SIG-M5 (cell line): ENCODE measurements around the gene SGCA.

Source experiments
- DNase-seq: peaks from one replicate; lab custom pipeline; 2025; lab: John Stamatoyannopoulos, UW

The SGCA gene

DNA sequence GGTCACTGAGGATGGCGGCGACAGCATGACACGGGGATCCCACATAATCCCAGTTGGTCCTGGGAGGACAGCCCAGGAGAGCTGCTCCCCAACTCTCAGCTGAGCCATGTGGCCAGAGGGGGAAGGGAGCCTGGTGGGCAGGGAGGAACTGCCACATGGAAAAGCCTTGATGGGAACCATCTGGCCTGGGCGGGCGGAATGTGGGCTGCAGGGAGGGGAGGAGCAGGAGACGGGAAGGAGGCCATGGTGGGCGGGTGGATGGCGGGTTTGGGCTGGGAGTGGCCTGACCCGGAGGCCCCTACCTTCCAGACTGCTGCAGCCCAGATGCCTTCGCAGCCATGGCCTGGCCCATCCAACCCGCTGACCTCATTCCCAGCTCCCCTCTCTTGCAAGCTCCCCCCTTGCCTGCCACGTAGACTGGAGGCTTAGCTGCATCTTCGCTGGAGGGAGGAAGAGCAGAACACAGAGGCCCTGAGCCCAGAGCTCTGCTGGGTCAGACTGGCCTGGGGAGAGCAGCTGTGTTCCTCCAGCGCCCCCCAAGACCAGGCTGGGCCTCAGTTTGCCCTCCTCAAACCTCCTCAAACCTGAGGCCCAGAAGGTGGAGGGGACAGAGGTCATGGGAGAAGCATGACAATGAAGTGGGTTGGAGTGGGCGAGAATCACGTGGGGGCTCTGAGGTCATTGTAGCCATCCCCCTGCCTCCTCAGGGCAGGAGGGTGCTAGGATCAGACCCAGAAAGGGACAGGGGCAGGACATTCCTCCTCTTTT, 43.9 kb downstream of the SGCA start:
- DNase-seq, result no peak

DNA sequence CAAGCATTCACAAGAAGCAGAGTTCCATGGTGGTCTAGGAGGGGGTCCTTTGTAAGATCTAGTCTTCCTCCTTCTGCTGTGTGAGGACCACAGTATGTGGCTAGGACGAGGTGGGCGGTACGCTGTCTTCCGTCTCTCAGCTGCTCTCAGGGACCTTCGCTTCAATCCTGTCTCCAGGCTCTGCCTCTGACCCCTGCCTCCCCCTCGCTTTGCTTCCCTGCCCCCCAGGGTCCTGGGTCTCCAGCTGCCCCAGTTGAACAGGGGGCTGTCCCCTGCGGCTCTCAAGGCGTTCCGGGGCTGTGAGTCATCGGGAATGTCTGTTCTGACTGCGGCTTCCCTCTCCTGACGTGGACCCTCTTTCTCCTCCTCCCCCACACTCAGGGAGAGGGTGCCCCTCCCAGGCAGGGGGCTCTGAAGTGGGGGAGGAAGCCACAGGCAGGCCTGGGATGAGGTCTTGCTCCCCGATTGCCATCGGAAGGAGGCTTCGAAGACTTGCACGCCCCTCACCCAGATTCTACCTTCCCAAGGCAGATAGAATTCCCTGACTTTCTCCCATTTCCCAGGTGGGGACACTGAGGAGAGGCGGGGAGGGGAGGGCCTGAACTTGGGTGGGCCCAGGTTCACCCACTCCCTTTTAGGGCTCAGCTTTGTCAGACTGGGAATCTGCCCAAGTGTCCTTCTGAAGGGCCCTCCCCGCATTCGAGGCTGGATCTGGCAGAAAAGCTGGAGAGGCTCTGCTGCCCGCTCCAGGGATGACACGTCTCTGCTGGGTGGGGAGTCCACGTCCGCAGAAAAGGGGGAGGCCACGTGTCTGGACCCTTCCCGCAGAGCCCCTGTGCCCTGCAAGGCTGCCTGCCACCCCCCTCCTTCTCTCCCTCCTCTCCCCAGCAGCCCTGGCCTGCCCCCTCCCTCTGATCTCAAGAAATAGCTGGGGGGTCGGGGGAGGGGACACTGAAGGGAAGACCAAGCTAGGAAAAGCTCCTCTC, 44.7 kb downstream of the SGCA start:
- DNase-seq, result no peak

DNA sequence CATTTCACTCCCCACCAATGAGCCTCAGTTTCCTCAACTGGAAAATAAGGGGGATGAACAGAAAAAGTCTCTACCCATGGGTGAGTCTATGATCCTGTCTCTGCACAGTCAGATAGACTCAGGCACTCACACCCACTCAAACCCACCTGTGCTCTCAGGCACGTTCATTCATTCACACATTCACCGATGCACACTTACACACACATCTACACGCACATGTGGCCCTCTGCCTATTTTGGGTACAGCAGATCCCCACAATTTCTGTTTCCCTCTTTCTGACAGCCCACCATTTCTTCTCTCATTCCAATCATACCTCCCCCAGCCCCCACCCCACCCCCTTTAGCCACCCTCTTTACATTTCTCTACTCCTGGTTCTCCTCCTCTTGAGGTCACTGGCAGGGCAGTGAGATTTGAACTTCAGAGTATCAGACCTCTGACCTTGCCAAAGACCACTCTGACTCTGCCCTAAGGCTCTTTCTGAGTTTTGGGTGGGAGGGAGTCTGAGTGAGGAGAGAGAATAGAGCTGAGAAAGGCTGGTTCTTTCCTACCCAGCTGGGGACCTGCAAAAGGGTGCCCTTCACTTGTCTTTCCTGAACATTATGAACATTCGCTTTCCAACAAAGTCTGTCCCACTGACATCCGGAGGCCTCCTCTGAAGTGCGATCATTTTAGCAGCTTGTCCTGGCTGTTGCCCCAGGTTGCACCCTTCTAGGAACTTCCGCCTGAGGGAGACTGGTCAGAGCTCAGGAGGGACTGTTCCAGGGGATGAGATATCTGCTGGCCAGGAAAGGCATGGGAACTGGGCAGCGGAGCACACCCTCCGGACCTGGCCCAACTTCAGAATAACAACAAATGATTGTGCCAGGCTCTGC, 45.7 kb downstream of the SGCA start:
- DNase-seq, result no peak

DNA sequence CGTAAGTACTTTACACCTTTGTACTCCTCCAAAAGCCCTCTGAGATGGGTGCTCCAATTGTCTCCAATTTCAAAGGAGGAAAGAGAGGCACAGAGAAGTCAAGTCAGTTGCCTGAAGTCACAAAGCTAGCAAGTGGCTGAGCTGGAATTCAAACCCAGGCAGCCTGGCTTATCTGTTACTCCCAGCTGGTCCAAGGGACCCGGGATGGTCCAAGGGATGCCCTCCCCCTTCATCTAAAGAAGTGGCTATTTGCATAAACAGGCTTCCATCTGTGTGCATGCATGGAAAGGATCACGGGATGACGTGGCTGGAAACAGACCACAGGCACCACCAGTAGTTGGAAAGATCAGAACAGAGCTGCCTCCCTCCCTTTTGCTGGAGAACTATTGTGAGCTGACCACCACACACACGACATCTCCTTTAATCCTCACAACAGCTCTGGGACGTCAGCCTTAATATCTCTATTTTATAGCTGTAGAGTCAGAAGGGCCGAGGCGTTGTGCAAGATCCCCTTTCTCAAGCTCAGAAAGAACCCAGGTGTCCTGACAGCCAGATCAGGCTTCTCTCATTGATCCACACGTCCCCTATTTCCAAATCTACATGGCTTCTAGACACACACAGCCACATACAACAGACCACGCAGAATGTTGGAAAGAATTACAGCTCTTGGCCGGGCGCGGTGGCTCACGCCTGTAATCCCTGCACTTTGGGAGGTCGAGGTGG, 46.5 kb downstream of the SGCA start:
- DNase-seq, result no peak

DNA sequence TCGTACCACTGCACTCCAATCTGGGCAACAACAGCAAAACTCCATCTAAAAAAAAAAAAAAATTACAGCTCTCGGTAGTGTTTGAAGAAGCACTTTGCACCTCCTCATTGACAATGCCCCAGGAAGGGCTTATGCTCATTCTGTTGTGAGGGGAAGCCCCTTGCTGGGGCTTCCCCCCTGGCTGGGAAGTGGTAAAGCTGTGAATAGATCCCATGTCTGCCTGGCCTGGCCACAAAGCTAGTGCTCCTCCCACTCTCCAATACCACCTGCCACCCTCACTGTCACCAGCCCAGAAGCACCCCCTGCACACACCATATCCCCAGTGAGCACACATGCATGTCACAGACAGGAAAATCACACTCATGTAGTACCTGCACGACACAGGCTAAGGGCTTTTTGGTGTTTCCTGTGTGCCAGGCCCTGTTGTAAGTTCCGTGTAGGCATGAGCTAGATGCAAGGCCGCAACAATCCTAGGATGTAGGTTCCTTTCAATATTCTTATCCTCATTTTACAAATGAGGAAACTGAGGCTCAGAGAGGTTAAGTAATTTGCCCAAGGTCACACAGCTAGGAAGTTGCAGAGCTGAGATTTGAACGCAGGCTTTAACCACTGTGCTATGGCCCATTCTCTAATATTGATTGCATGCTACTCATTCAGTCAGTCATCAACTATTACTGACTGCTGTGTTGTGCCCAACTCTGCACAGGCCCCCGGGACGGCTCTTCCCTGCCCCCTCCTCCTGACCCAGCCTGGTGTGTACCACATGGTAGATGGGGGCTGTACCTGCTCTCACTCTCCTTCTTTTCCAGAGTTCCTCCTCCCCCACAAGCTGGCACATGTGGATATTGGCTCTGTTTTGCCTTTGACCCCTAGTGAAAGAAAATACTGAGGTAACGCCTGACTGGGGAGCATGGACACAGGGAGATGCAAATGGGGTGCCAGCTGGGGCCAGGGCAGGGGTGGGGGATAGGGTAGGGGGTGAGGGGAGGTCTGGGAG, 47.5 kb downstream of the SGCA start:
- no peak for DNase-seq

DNA sequence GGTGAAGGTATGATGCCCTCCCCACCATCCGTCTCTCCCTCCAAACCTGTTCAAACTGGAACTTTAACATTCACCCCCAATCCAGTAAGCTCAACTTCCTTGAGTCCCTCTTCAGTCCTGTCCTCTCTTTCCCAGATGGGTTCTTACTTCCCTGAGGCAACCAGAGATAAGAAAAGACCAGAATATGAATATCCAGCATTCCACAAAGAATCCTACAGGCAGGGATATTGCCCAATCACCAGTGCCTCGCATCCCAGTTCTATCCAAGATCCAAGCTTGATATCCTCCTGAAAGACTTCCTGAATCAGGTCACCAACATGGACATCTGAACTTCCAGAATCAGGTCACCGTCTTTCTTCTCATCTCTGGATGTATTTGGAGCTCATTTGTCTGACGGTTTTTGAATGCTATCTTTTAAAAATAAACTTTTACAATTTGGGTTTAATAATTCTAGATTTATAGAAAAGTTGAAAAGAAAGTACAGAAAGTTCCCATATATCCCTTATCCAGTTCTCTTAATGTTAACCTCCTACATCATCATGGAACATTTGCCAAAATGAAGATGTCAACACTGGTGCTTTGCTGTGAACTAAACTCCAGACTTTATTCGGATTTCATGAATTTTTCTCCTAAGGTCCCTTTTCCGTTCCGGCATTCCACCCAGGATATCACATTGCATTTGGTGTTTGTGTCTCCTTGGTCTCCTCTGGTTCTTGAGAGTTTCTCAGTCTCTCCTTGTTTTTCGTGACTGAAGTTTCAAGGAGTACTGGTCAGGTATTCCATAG, 49.4 kb downstream of the SGCA start:
- DNase-seq, result no peak

DNA sequence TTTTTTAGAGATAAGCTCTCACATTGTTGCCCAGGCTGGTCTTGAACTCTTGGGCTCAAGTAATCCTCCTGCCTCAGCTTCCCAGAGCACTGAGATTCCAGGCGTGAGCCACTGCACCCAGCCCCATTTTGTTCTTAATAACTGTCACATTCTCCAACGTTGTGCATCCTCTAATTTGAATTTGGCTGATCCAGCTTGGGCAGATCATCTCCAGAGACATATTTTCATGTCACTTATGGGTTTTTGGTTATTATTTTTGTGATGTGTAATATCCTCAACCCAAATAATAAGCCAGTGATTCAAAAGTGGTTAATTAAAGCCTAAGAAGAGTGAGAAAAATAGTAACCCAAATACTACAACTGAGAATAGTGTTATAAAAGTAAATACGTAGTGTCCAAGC, 51.8 kb downstream of the SGCA start:
- DNase-seq, result no peak

DNA sequence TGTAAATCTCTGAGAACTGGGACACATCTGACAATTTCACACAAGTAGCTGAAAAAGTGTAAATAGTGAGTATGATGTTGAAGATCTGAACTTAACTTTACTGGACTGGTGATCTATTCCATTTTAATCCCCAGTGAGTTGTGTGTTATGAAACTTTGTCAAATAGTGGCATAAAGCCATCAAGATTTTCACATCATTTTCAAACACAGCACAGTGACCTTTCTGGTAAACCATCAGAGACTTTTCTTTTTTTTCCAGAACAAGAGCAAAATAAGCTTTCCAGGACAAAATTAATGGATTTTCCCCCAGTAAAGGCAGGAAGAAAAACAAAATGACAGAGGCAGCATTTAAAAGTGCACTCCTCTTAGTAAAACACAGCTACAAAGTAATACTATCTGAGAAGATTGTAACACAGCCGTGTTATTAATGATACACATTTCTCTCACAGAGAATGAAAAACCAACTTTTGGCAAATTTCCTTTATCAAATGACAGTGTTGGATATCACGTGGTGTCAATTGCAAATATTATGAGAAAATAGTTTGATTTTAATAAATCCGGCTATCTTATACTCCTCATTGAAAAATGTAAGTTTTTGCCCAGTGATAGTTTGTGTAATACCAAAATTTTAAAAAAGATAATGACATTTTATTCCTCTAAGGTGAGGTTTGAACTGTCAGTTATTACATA, 52.4 kb downstream of the SGCA start:
- DNase-seq, result no peak

DNA sequence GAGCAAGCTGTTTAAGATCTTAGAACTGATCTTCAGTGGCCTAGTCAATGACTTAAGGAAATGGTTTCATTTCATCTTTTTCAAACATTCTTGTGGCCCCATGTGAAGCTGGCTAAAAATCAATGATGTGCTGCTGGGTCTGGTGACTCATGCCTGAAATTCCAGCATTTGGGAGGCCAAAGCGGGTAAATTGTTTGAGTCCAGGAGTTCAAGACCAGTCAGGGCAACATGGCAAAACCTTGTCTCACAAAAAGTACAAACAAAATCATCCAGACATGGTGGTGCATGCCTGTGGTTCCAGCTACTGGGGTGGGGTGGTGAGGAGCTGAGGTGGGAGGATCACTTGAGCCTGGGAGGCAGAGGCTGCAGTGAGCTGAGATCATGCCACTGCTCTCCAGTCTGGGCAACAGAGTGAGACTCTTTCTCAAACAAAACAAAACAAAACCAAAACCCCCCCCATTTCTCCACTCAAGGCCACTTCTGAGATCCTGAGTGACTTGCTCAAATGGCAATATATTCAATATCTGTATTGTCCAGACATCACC, 53.0 kb downstream of the SGCA start:
- no peak for DNase-seq

DNA sequence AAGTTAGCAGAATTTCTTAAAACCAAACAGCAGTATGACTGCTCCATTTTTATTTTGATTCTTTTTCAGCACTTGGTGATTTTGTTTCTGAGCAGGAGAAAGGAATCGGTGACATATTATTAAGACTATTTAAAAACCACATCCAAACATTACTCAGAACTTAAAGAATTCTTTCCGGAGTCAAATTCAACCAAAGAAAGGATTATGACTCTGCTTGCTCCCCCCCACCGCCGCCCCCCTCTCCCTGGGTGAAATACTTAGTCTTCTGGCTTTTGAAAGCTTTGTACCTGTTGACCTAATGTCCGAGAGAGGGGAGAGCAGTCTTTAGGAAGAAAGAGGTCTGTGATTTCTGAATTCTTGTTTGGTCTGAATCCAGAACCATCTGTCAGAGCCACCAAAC, 53.5 kb downstream of the SGCA start:
- no peak for DNase-seq

DNA sequence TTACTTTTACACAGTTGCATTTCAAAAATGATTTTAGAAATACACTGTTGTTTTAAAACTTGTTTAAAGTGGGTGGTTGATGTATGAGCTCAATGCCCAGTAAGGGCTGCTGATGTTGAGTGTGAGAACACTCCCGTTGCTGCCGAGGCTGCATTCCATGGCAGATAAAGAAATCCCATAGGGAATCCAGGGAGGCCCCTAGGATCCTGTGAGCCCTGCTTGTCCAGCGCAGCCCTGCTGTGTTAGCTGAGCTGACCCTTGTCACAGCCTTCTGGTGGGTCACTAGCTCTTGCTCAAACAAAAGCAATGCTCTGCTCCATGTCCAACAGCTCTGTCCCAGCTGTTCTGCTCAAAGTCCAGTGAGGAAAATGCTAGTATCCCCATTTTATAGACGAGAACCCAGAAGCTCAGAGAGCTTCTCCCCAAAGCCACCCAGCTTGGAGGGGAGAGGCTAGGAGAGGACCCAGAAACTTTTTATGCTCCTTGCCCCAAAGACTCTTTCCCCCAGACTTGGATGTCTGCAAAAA, 54.2 kb downstream of the SGCA start:
- DNase-seq, result no peak

DNA sequence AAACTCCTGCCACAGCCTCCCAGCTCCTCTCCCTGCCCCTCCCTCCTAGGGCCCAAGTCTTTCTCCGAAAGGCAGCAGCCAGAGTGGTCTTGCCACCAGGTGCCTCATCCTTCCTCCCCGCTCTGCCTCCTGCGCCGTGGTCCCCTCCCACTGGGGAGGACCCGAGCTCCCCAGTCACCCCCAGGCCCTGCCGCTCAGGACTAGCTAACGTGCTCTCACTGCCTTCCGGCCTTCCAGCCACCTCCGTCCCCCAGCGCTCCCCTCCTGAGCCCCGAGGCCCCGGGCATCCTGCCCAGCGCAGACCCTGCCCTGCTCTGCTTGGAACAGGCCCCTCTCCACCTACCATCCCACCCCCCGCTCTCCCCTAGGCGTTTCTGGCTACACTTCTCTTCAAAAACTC, 55.0 kb downstream of the SGCA start:
- no peak for DNase-seq

DNA sequence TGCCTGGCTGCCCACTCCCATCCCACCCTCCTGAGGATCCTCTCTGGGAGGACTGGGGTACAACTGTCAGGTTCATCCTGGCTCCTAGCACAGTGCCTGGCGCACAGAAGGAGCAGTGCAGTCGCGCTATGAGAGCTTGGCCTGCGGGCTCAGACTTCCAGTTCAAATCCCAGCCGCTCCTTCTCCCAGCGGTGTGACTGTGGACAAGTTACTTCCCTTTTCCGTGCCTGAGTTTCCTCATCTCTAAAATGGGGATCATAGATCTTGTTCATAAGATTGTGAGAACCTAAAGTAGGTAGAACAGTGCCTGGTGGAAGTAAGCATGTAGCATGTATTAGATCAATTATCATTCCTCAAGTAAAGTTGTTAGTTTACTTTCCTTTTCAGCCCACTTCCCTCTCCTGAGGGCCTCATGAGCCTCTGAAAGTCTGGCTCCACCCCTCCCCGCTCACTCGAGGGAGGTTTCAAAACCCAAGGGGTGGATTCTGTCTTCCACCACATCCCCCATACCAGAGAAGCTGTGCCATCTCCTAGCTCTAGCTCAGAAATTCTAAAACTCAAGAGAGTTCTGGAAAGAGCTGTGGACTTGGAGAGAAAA, 55.6 kb downstream of the SGCA start:
- DNase-seq, result peak; percentile 72

DNA sequence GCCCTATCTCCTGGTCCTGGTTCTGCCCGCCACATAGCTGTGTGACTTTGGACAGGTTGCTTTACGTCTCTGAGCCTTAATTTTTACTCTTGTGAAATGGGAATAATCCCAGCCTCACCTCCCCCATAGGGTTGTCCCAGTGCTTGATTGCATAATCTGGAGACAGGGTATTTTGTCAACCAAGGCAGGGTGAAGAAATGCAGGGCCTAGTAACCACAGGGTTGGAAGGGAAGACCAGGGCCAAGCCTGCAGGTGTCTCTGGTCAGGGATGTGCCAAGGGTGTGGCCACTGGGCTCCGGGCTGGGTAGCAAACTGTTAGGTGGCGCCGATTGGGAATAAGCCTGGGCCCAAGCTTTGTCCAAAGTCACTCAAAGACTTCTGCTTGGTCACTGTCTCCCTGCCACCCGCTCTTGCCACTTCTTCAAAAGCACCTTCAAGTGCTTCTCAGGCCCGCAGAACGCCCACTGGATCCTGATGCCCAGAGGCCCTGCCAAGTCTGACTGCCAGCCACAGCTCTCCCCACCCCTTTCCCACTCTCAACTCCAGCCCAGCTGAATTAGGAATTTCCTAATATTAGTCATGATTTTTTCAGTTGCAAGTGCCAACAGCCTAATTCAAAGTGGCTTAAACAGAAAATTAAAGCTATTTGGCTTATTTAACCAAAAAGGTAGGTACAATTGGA, 56.2 kb downstream of the SGCA start:
- no peak for DNase-seq

DNA sequence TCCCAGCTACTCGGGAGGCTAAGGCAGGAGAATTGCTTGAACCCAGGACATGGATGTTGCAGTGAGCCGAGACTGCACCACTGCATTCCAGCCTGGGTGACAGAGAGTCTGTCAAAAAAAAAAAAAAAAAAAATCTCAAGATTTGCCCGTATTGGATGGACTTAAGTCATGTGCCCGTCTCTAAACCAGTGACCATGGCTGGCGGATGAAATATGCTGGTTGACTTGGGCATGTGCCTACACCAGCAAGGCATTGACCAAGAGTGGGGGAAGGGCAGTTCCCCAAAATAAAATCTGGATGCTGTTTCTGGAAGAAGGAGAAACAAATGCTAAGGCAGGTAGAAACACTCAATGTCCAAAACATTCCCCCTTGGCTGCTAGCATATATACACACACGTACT, 57.1 kb downstream of the SGCA start:
- no peak for DNase-seq
